DOHH2 (cell line): Measurements from ENCODE around the gene CXCL1.

ENCODE experiments used
- H3F3A ChIP-seq: fragments of 200-600 bp; sonication (generic), shearing (Covaris generic); 2 replicates; pipeline ENCODE4 v1.6.0; 2016; ENCODE audit warnings: antibody characterized with exemption, mild to moderate bottlenecking; ENCODE audit not compliant: control insufficient read depth, insufficient read depth
- H3K27ac ChIP-seq: fragments of 200-600 bp; sonication (generic); 2 replicates; pipeline ENCODE4 v1.5.1; 2014; ENCODE audit warnings: low read depth, mild to moderate bottlenecking, low read length, moderate library complexity
- H3K27me3 ChIP-seq: fragments of 200-600 bp; sonication (generic); 2 replicates; pipeline ENCODE4 v1.6.1; 2014; ENCODE audit warnings: mild to moderate bottlenecking, low read length, mixed read lengths; ENCODE audit not compliant: control insufficient read depth
- H3K36me3 ChIP-seq: fragments of 200-600 bp; sonication (generic); 2 replicates; pipeline ENCODE4 v1.6.1; 2014; ENCODE audit warnings: mild to moderate bottlenecking, low read length, moderate library complexity, mixed read lengths; ENCODE audit not compliant: control insufficient read depth
- H3K4me1 ChIP-seq: fragments of 200-600 bp; sonication (generic); 2 replicates; pipeline ENCODE4 v1.6.1; 2014; ENCODE audit warnings: mild to moderate bottlenecking, low read length, mixed read lengths; ENCODE audit not compliant: control insufficient read depth
- H3K4me2 ChIP-seq: fragments of 200-600 bp; sonication (generic); 2 replicates; pipeline ENCODE4 v1.6.0; 2014; ENCODE audit warnings: mild to moderate bottlenecking, low read length, moderate library complexity
- H3K4me3 ChIP-seq: fragments of 200-600 bp; sonication (generic); 2 replicates; pipeline ENCODE4 v1.5.1; 2014; ENCODE audit warnings: mild to moderate bottlenecking, low read length, mixed read lengths
- H3K79me2 ChIP-seq: fragments of 200-600 bp; sonication (generic); 2 replicates; pipeline ENCODE4 v1.6.1; 2014; ENCODE audit warnings: mild to moderate bottlenecking, low read length, mixed read lengths; ENCODE audit not compliant: control insufficient read depth
- H3K9me2 ChIP-seq: fragments of 200-600 bp; sonication (generic); replicated peaks from 2 replicates; pipeline ENCODE4 v1.6.1; 2014; ENCODE audit warnings: mild to moderate bottlenecking, low read length, mixed read lengths; ENCODE audit not compliant: control insufficient read depth
- H3K9me3 ChIP-seq: fragments of 200-600 bp; sonication (generic); 2 replicates; pipeline ENCODE4 v1.6.1; 2014; ENCODE audit warnings: antibody characterized with exemption, low read length, mixed read lengths; ENCODE audit not compliant: control insufficient read depth, insufficient read depth
- H4K20me1 ChIP-seq: fragments of 200-600 bp; sonication (generic); 2 replicates; pipeline ENCODE4 v1.6.0; 2014; ENCODE audit warnings: low read depth, mild to moderate bottlenecking, antibody characterized with exemption, low read length, moderate library complexity; ENCODE audit not compliant: control insufficient read depth, insufficient read depth
- CTCF ChIP-seq: fragments of 200-600 bp; sonication (generic); IDR thresholded peaks from one replicate; pipeline ENCODE4 v1.5.1; 2014; ENCODE audit warnings: antibody characterized with exemption, mild to moderate bottlenecking, low read depth, low read length; ENCODE audit not compliant: poor library complexity, severe bottlenecking
- EZH2phosphoT487 ChIP-seq: fragments of 200-600 bp; sonication (generic); IDR thresholded peaks from 2 replicates; pipeline ENCODE4 v1.6.1; 2017; ENCODE audit warnings: borderline replicate concordance, mild to moderate bottlenecking, antibody characterized with exemption, low read length, moderate library complexity, mixed read lengths

CXCL1 gene

GRCh38 chr4:73901031-73901430 lies 31.8 kb downstream of the CXCL1 start:
- Histone ChIP-seq H4K20me1 (no peaks in the 10 kb centered on the region), H3K4me1 (no peaks in the 10 kb centered on the region), H3K4me2 (no peak overlapping the region)

GRCh38 chr4:73902038-73902637 lies 32.9 kb downstream of the CXCL1 start:
- peaks cover 3% of the 10 kb centered on the region; the same call in 1 of the 2 replicates for H3K27me3 ChIP-seq
- H3K9me2 ChIP-seq: no peaks in the 10 kb centered on the region
- no peak overlapping the region for H3K27ac ChIP-seq
- no peak for TF ChIP-seq CTCF
- TF ChIP-seq EZH2phosphoT487: no peak
- H4K20me1 ChIP-seq: no peaks in the 10 kb centered on the region
- no peak overlapping the region for H3K4me2 ChIP-seq
- H3K9me3 ChIP-seq: no peaks in the 10 kb centered on the region
- H3K4me1 ChIP-seq: no peaks in the 10 kb centered on the region
- H3F3A ChIP-seq: no peaks in the 10 kb centered on the region
- H3K4me3 ChIP-seq: no peak overlapping the region
- no peaks in the 10 kb centered on the region for H3K36me3 ChIP-seq
- H3K79me2 ChIP-seq: no peaks in the 10 kb centered on the region

More at GRCh38 chr4:73901031-73901430, 31.8 kb downstream of the CXCL1 start:
- H3K9me2 ChIP-seq: no peaks in the 10 kb centered on the region
- TF ChIP-seq EZH2phosphoT487 (no peak), CTCF (no peak)
- H3K27me3 ChIP-seq: peaks cover 3% of the 10 kb centered on the region; the same call in 1 of the 2 replicates
- no peaks in the 10 kb centered on the region for H3F3A ChIP-seq
- H3K79me2 ChIP-seq: no peaks in the 10 kb centered on the region
- H3K27ac ChIP-seq: no peak overlapping the region
- no peaks in the 10 kb centered on the region for H3K9me3 ChIP-seq
- H3K36me3 ChIP-seq: no peaks in the 10 kb centered on the region
- H3K4me3 ChIP-seq: no peak overlapping the region

GRCh38 chr4:73902817-73903547 lies 33.8 kb downstream of the CXCL1 start:
- TF ChIP-seq EZH2phosphoT487: no peak
- no peak for TF ChIP-seq CTCF
- Histone ChIP-seq H3F3A (no peaks in the 10 kb centered on the region), H3K4me2 (no peak overlapping the region), H3K4me1 (no peaks in the 10 kb centered on the region), H3K36me3 (no peaks in the 10 kb centered on the region), H3K27ac (no peak overlapping the region), H3K9me3 (no peaks in the 10 kb centered on the region), H3K9me2 (no peaks in the 10 kb centered on the region), H3K4me3 (no peak overlapping the region), H4K20me1 (no peaks in the 10 kb centered on the region), H3K27me3 (peaks cover 3% of the 10 kb centered on the region; the same call in 1 of the 2 replicates), H3K79me2 (no peaks in the 10 kb centered on the region)
